Astrocyte (in vitro differentiated cells and primary cell): ENCODE data around the gene PARD3B.

Experiments used
- CTCF ChIP-seq: IDR thresholded peaks from 2 replicates; pipeline ENCODE4 v1.5.1; 2011; ENCODE audit warnings: low read depth, mild to moderate bottlenecking, inconsistent platforms, low read length, moderate library complexity; ENCODE audit not compliant: insufficient read depth
- EZH2 ChIP-seq: IDR thresholded peaks from 2 replicates; pipeline ENCODE4 v1.6.1; 2012; ENCODE audit warnings: mild to moderate bottlenecking, low read length, inconsistent platforms; ENCODE audit not compliant: insufficient read depth

- no peak for TF ChIP-seq CTCF
- no peak for TF ChIP-seq EZH2
Observed at GRCh38 chr2:205188239-205189138, 643.2 kb downstream of the PARD3B start.
